MM.1S (cell line): Measurements from ENCODE around the gene AP1G2.
"Not testable (repeated sequence)": the region's sequence is repeated elsewhere in the genome, so short reads cannot be mapped to it uniquely, and the experiment has no call there.

Experiments used
- DNase-seq: peaks from one replicate; pipeline ENCODE4 v3.0.0-alpha.2; 2015
- H2AFZ ChIP-seq: fragments of 300-600 bp; sonication (generic); 2 replicates; pipeline ENCODE4 v1.6.0; 2016; ENCODE audit warnings: antibody characterized with exemption, low read length
- H3F3A ChIP-seq: fragments of 300-600 bp; sonication (generic); 2 replicates; pipeline ENCODE4 v1.6.1; 2016; ENCODE audit warnings: mild to moderate bottlenecking, antibody characterized with exemption, low read length, moderate library complexity, mixed read lengths; ENCODE audit not compliant: insufficient read depth
- H3K27ac ChIP-seq: fragments of 300-600 bp; sonication (generic); 2 replicates; pipeline ENCODE4 v1.5.1; 2016; ENCODE audit warnings: mild to moderate bottlenecking, low read length
- H3K27me3 ChIP-seq: fragments of 300-600 bp; sonication (generic); replicated peaks from 2 replicates; pipeline ENCODE4 v1.6.0; 2016; ENCODE audit warnings: low read length; ENCODE audit not compliant: insufficient read depth
- H3K36me3 ChIP-seq: fragments of 300-600 bp; sonication (generic); replicated peaks from 2 replicates; pipeline ENCODE4 v1.6.1; 2016; ENCODE audit warnings: mild to moderate bottlenecking, low read length, mixed read lengths; ENCODE audit not compliant: insufficient read depth
- H3K4me1 ChIP-seq: fragments of 300-600 bp; sonication (generic); 2 replicates; pipeline ENCODE4 v1.6.1; 2016; ENCODE audit warnings: low read length, mixed read lengths
- H3K4me2 ChIP-seq: fragments of 300-600 bp; sonication (generic); 2 replicates; pipeline ENCODE4 v1.6.0; 2016; ENCODE audit warnings: low read depth, low read length
- H3K4me3 ChIP-seq: fragments of 300-600 bp; sonication (generic); 2 replicates; pipeline ENCODE4 v1.5.1; 2016; ENCODE audit warnings: low read length, mixed read lengths
- H3K79me2 ChIP-seq: fragments of 300-600 bp; sonication (generic); 2 replicates; pipeline ENCODE4 v1.6.1; 2016; ENCODE audit warnings: mixed run types, low read length, mixed read lengths
- H3K9ac ChIP-seq: fragments of 300-600 bp; sonication (generic); 2 replicates; pipeline ENCODE4 v1.6.1; 2016; ENCODE audit warnings: low read length, mixed read lengths
- H3K9me2 ChIP-seq: fragments of 300-600 bp; sonication (generic); replicated peaks from 2 replicates; pipeline ENCODE4 v1.6.1; 2016; ENCODE audit warnings: mild to moderate bottlenecking, low read length, mixed read lengths; ENCODE audit not compliant: insufficient read depth
- H3K9me3 ChIP-seq: fragments of 300-600 bp; sonication (generic); replicated peaks from 2 replicates; pipeline ENCODE4 v1.6.1; 2016; ENCODE audit warnings: mild to moderate bottlenecking, low read length, mixed read lengths; ENCODE audit not compliant: insufficient read depth
- H4K20me1 ChIP-seq: fragments of 300-600 bp; sonication (generic); 2 replicates; pipeline ENCODE4 v1.6.1; 2016; ENCODE audit warnings: mild to moderate bottlenecking, low read length, moderate library complexity, mixed read lengths; ENCODE audit not compliant: insufficient read depth
- CTCF ChIP-seq: fragments of 300-600 bp; sonication (generic); IDR thresholded peaks from 2 replicates; pipeline ENCODE4 v1.5.1; 2016; ENCODE audit warnings: antibody characterized with exemption, low read length, mixed read lengths
- EZH2 ChIP-seq: fragments of 300-600 bp; sonication (generic); optimal IDR thresholded peaks from 2 replicates; pipeline ENCODE3; 2017; ENCODE audit warnings: low read depth, mild to moderate bottlenecking, antibody characterized with exemption, low read length, mixed read lengths
- EZH2phosphoT487 ChIP-seq: fragments of 300-600 bp; sonication (generic); IDR thresholded peaks from 2 replicates; pipeline ENCODE4 v1.6.1; 2018; ENCODE audit warnings: antibody characterized with exemption, low read length

AP1G2 gene

GRCh38 chr14:23538050-23538718 lies 29.4 kb downstream of the AP1G2 start:
- H3K9ac ChIP-seq, result no peak overlapping the region
- H4K20me1 ChIP-seq, result no peaks in the 10 kb centered on the region
- no peak for TF ChIP-seq EZH2phosphoT487
- no peak for TF ChIP-seq CTCF
- TF ChIP-seq EZH2, result no peak
- no peaks in the 10 kb centered on the region for H3K27me3 ChIP-seq
- DNase-seq, result no peak
- H3F3A ChIP-seq, result no peaks in the 10 kb centered on the region
- no peak overlapping the region for H3K4me3 ChIP-seq
- no peak overlapping the region for H3K27ac ChIP-seq
- H3K4me2 ChIP-seq, result no peak overlapping the region
- no peaks in the 10 kb centered on the region for H3K36me3 ChIP-seq
- H3K79me2 ChIP-seq, result no peaks in the 10 kb centered on the region
- no peak overlapping the region for H2AFZ ChIP-seq
- H3K4me1 ChIP-seq, result no peaks in the 10 kb centered on the region
- H3K9me2 ChIP-seq, result no peaks in the 10 kb centered on the region
- H3K9me3 ChIP-seq, result no peaks in the 10 kb centered on the region

- Histone ChIP-seq H3K4me1 (no peaks in the 10 kb centered on the region), H3K9me2 (no peaks in the 10 kb centered on the region), H3K36me3 (no peaks in the 10 kb centered on the region), H2AFZ (no peak overlapping the region), H3K9ac (no peak overlapping the region), H3K9me3 (no peaks in the 10 kb centered on the region), H4K20me1 (no peaks in the 10 kb centered on the region), H3K4me2 (no peak overlapping the region), H3K27ac (no peak overlapping the region), H3K27me3 (no peaks in the 10 kb centered on the region), H3F3A (no peaks in the 10 kb centered on the region), H3K79me2 (no peaks in the 10 kb centered on the region), H3K4me3 (no peak overlapping the region)
- no peak for DNase-seq
- no peak for TF ChIP-seq EZH2phosphoT487
- TF ChIP-seq EZH2, result no peak
- no peak for TF ChIP-seq CTCF
Measured at GRCh38 chr14:23537351-23538049, 30.1 kb downstream of the AP1G2 start.

DNA sequence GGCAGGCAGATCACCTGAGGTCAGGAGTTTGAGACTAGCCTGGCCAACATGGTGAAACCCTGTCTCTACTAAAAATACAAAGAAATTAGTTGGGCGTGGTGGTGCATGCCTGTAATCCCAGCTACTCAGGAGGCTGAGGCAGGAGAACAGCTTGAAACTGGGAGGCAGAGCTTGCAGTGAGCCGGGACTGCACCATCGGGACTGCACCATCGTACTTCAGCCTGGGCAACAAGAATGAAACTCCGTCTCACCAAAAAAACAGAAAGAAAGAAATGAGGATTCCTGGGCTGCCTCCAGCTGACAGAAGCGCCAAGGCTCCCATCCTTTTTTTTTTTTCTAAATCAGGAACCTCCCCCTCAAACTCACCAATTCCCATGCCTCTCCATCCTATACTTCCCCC lies 30.7 kb downstream of the AP1G2 start:
- not testable (repeated sequence) for H3K79me2 ChIP-seq, H3F3A ChIP-seq, H4K20me1 ChIP-seq, H3K9me3 ChIP-seq, H3K36me3 ChIP-seq, H3K27ac ChIP-seq, H2AFZ ChIP-seq, DNase-seq, H3K4me2 ChIP-seq, H3K9ac ChIP-seq, H3K27me3 ChIP-seq, H3K9me2 ChIP-seq, H3K4me3 ChIP-seq, H3K4me1 ChIP-seq

- no peaks in the 10 kb centered on the region for H3F3A ChIP-seq
- no peak overlapping the region for H3K9ac ChIP-seq
- H3K79me2 ChIP-seq, result no peaks in the 10 kb centered on the region
- H3K9me3 ChIP-seq, result no peaks in the 10 kb centered on the region
- TF ChIP-seq EZH2, result no peak
- TF ChIP-seq CTCF, result no peak
- no peak for TF ChIP-seq EZH2phosphoT487
- no peak overlapping the region for H2AFZ ChIP-seq
- H4K20me1 ChIP-seq, result no peaks in the 10 kb centered on the region
- no peak overlapping the region for H3K4me2 ChIP-seq
- H3K27ac ChIP-seq, result no peak overlapping the region
- no peaks in the 10 kb centered on the region for H3K9me2 ChIP-seq
- no peak overlapping the region for H3K4me3 ChIP-seq
- no peaks in the 10 kb centered on the region for H3K36me3 ChIP-seq
- no peaks in the 10 kb centered on the region for H3K27me3 ChIP-seq
- no peaks in the 10 kb centered on the region for H3K4me1 ChIP-seq
- DNase-seq, result no peak
Measured at GRCh38 chr14:23536494-23536893, 31.1 kb downstream of the AP1G2 start.
